PFSK-1 (cell line): Measurements from ENCODE around the gene ESYT2.

Experiments
- FOXP2 ChIP-seq: optimal IDR thresholded peaks from 2 replicates; pipeline ENCODE3; 2011; ENCODE audit warnings: borderline replicate concordance, control low read depth, inconsistent platforms; ENCODE audit not compliant: insufficient read depth; ENCODE audit errors: extremely low read length, extremely low read depth
- POLR2AphosphoS5 ChIP-seq: IDR thresholded peaks from 2 replicates; pipeline ENCODE4 v1.6.1; 2012; ENCODE audit warnings: low read depth, mild to moderate bottlenecking, control low read depth, low read length, moderate library complexity
- REST ChIP-seq, 2 experiments: IDR thresholded peaks; 2 replicates each; pipeline versions ENCODE4 v1.6.1 to v1.8.0; 2011 to 2012; ENCODE audit warnings: low read depth in 2 of 2, low read length in 2 of 2, control low read depth in 1 of 2, inconsistent platforms in 1 of 2, mild to moderate bottlenecking in 1 of 2, moderate library complexity in 1 of 2; ENCODE audit not compliant: insufficient read depth in 1 of 2
- SIN3A ChIP-seq: IDR thresholded peaks from 2 replicates; pipeline ENCODE4 v1.6.1; 2012; ENCODE audit warnings: mild to moderate bottlenecking, low read length, moderate library complexity, borderline replicate concordance; ENCODE audit not compliant: insufficient read depth
- TAF1 ChIP-seq: IDR thresholded peaks from 2 replicates; pipeline ENCODE4 v1.6.1; 2012; ENCODE audit warnings: low read length, control low read depth, borderline replicate concordance; ENCODE audit not compliant: insufficient read depth

ESYT2 gene

GRCh38 chr7:158786898-158787297 is 42.4 kb downstream of the ESYT2 start:
- TF ChIP-seq REST (IDR thresholded peaks at IDR 0.05; ENCODE audit: insufficient read depth in 1 of 2, low read depth in 2 of 2, low read length in 2 of 2) (peak; percentile 38 to 71; a peak in 2 of 4 replicates), POLR2AphosphoS5 (no peak)

- no peak for TF ChIP-seq SIN3A
- TF ChIP-seq POLR2AphosphoS5: no peak
- TF ChIP-seq TAF1: no peak
- TF ChIP-seq REST (IDR thresholded peaks at IDR 0.05; ENCODE audit: insufficient read depth in 1 of 2, low read depth in 2 of 2, low read length in 2 of 2): no peak
- TF ChIP-seq FOXP2: no peak
Observed at GRCh38 chr7:158784270-158784669, 45.0 kb downstream of the ESYT2 start.

GRCh38 chr7:158783595-158783994 is 45.7 kb downstream of the ESYT2 start:
- TF ChIP-seq TAF1 (no peak), REST (IDR thresholded peaks at IDR 0.05; ENCODE audit: insufficient read depth in 1 of 2, low read depth in 2 of 2, low read length in 2 of 2) (no peak), SIN3A (no peak), FOXP2 (no peak), POLR2AphosphoS5 (no peak)

- TF ChIP-seq REST (IDR thresholded peaks at IDR 0.05; ENCODE audit: insufficient read depth in 1 of 2, low read depth in 2 of 2, low read length in 2 of 2): no peak
- no peak for TF ChIP-seq POLR2AphosphoS5
- no peak for TF ChIP-seq TAF1
- TF ChIP-seq FOXP2: no peak
- no peak for TF ChIP-seq SIN3A
Observed at GRCh38 chr7:158782761-158783401, 46.4 kb downstream of the ESYT2 start.

- TF ChIP-seq POLR2AphosphoS5 (no peak), SIN3A (no peak), TAF1 (no peak)
Observed at GRCh38 chr7:158781974-158782664, 47.2 kb downstream of the ESYT2 start.
